PFSK-1 (cell line): ENCODE measurements around the gene UBE2B.

Experiments used
- FOXP2 ChIP-seq: optimal IDR thresholded peaks from 2 replicates; pipeline ENCODE3; 2011; ENCODE audit warnings: borderline replicate concordance, control low read depth, inconsistent platforms; ENCODE audit not compliant: insufficient read depth; ENCODE audit errors: extremely low read length, extremely low read depth
- POLR2AphosphoS5 ChIP-seq: IDR thresholded peaks from 2 replicates; pipeline ENCODE4 v1.6.1; 2012; ENCODE audit warnings: low read depth, mild to moderate bottlenecking, control low read depth, low read length, moderate library complexity
- TAF1 ChIP-seq: IDR thresholded peaks from 2 replicates; pipeline ENCODE4 v1.6.1; 2012; ENCODE audit warnings: low read length, control low read depth, borderline replicate concordance; ENCODE audit not compliant: insufficient read depth

- no peak for TF ChIP-seq POLR2AphosphoS5
- no peak for TF ChIP-seq TAF1
- no peak for TF ChIP-seq FOXP2
Measured at GRCh38 chr5:134406390-134406789, 35.0 kb downstream of the UBE2B start.
